Liver (tissue), 3 donors: ENCODE measurements around the gene PKP4.

ENCODE experiments used
- EGR1 ChIP-seq, 2 donors: IDR thresholded peaks; 2 replicates each; pipeline ENCODE4 v1.6.1; 2016 to 2018; ENCODE audit warnings: antibody characterized with exemption in 2 of 2, low read depth in 2 of 2
- GABPA ChIP-seq, 2 donors: IDR thresholded peaks in 1 of 2; conservative IDR thresholded peaks in 1 of 2; 2 replicates each; pipeline ENCODE4 v1.6.1; 2016; ENCODE audit warnings: antibody characterized with exemption in 2 of 2, mild to moderate bottlenecking in 1 of 2, moderate library complexity in 1 of 2
- RXRA ChIP-seq, 2 donors: IDR thresholded peaks; 2 replicates each; pipeline ENCODE4 v1.6.1; 2017 to 2018; ENCODE audit warnings: antibody characterized with exemption in 2 of 2, mild to moderate bottlenecking in 1 of 2
- SP1 ChIP-seq: IDR thresholded peaks from 2 replicates; pipeline ENCODE4 v1.6.1; 2018; ENCODE audit warnings: antibody characterized with exemption, mild to moderate bottlenecking
- TAF1 ChIP-seq: conservative IDR thresholded peaks from 2 replicates; pipeline ENCODE4 v1.6.1; 2016; ENCODE audit warnings: antibody characterized with exemption, mild to moderate bottlenecking
- TF ChIP-seq, protein P1 (sequence below): IDR thresholded peaks from 2 replicates; pipeline ENCODE4 v1.6.1; 2016; ENCODE audit warnings: antibody characterized with exemption
- TF ChIP-seq, protein P2 (sequence below): fragments of 150-350 bp; IDR thresholded peaks from 2 replicates; pipeline ENCODE4 v1.5.1; 2017; ENCODE audit warnings: improper control_type of control experiment, low read depth, low read length; ENCODE audit not compliant: missing input control
- TF ChIP-seq, protein P3 (sequence below): IDR thresholded peaks from 2 replicates; pipeline ENCODE4 v1.6.1; 2016; ENCODE audit warnings: antibody characterized with exemption
- TF ChIP-seq, protein P4 (sequence below): IDR thresholded peaks from 2 replicates; pipeline ENCODE4 v1.6.1; 2016; ENCODE audit warnings: antibody characterized with exemption
- donor health status: healthy.
- donor health status: healthy.

DNA sequence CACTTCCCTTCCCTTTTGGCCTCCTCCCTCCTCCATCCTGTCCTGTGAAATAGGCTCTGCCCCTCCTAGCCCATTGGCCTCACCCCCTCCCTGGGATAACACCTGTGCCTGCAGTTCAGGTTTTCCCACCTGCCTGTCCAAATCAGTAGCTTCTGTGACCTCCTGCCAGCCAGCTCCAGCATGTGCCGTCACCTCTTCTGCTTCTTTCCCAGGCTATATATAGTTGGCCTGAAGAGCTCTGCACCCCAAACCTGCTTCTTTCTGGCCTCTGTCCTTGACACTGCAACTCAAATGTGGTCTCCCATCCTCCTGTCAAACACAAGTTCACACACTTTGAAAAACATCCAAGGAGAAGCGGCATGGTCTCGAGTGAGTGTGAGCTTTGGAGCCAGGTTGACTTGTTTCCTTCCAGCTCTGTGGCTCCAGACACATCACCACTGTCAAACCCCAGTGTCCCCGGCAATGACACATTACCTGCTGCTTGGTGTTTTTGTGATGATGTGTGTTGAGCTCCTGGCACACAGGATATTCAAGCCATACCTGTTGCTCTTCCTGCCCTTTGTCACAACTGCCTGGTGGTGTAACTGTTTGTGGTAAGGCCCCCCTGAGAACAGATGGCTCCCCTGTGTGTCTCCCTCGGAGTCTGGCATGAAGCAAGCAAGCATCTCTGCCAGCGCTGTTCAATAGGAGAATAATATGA, 194.8 kb downstream of the PKP4 start:
- TF ChIP-seq, protein P1, sequence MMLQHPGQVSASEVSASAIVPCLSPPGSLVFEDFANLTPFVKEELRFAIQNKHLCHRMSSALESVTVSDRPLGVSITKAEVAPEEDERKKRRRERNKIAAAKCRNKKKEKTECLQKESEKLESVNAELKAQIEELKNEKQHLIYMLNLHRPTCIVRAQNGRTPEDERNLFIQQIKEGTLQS: no peak
- TF ChIP-seq, protein P2, sequence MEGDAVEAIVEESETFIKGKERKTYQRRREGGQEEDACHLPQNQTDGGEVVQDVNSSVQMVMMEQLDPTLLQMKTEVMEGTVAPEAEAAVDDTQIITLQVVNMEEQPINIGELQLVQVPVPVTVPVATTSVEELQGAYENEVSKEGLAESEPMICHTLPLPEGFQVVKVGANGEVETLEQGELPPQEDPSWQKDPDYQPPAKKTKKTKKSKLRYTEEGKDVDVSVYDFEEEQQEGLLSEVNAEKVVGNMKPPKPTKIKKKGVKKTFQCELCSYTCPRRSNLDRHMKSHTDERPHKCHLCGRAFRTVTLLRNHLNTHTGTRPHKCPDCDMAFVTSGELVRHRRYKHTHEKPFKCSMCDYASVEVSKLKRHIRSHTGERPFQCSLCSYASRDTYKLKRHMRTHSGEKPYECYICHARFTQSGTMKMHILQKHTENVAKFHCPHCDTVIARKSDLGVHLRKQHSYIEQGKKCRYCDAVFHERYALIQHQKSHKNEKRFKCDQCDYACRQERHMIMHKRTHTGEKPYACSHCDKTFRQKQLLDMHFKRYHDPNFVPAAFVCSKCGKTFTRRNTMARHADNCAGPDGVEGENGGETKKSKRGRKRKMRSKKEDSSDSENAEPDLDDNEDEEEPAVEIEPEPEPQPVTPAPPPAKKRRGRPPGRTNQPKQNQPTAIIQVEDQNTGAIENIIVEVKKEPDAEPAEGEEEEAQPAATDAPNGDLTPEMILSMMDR: no peak
- TF ChIP-seq RXRA (IDR thresholded peaks at IDR 0.05) (no peak), EGR1 (IDR thresholded peaks at IDR 0.05; ENCODE audit: low read depth in 2 of 2) (no peak), SP1 (no peak), TAF1 (no peak), GABPA (IDR thresholded peaks at IDR 0.05 in 1 of 2, conservative IDR thresholded peaks at IDR 0.05 in 1 of 2) (no peak)
- TF ChIP-seq, protein P3, sequence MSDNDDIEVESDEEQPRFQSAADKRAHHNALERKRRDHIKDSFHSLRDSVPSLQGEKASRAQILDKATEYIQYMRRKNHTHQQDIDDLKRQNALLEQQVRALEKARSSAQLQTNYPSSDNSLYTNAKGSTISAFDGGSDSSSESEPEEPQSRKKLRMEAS: no peak
- TF ChIP-seq, protein P4, sequence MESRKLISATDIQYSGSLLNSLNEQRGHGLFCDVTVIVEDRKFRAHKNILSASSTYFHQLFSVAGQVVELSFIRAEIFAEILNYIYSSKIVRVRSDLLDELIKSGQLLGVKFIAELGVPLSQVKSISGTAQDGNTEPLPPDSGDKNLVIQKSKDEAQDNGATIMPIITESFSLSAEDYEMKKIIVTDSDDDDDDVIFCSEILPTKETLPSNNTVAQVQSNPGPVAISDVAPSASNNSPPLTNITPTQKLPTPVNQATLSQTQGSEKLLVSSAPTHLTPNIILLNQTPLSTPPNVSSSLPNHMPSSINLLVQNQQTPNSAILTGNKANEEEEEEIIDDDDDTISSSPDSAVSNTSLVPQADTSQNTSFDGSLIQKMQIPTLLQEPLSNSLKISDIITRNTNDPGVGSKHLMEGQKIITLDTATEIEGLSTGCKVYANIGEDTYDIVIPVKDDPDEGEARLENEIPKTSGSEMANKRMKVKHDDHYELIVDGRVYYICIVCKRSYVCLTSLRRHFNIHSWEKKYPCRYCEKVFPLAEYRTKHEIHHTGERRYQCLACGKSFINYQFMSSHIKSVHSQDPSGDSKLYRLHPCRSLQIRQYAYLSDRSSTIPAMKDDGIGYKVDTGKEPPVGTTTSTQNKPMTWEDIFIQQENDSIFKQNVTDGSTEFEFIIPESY: no peak
